Mucosa of stomach (tissue), 1 donor: ENCODE results near the gene AQP12B.

ENCODE experiments used
- H3K27me3 ChIP-seq: one replicate; pipeline ENCODE4 v1.7.0; 2013; ENCODE audit warnings: mild to moderate bottlenecking, low read length; ENCODE audit not compliant: control insufficient read depth, insufficient read depth
- H3K36me3 ChIP-seq: one replicate; pipeline ENCODE4 v1.7.0; 2013; ENCODE audit warnings: low read length; ENCODE audit not compliant: control insufficient read depth, insufficient read depth
- H3K4me1 ChIP-seq: one replicate; pipeline ENCODE4 v1.7.0; 2013; ENCODE audit warnings: mild to moderate bottlenecking, low read length; ENCODE audit not compliant: control insufficient read depth, insufficient read depth
- H3K4me3 ChIP-seq: one replicate; pipeline ENCODE4 v1.7.0; 2013; ENCODE audit warnings: low read length
- H3K9ac ChIP-seq: one replicate; pipeline ENCODE4 v1.7.0; 2013; ENCODE audit warnings: mild to moderate bottlenecking, low read length, moderate library complexity
- H3K9me3 ChIP-seq: one replicate; pipeline ENCODE4 v1.7.0; 2013; ENCODE audit warnings: mild to moderate bottlenecking, low read length, moderate library complexity; ENCODE audit not compliant: control insufficient read depth
- donor health status: Pancreatic carcinoma.

The AQP12B gene

GRCh38 chr2:240645346-240645745 lies 37.3 kb downstream of the AQP12B start:
- Histone ChIP-seq H3K4me1 (no peaks in the 10 kb centered on the region), H3K36me3 (no peaks in the 10 kb centered on the region), H3K4me3 (no peak overlapping the region), H3K9me3 (no peaks in the 10 kb centered on the region), H3K9ac (no peak overlapping the region), H3K27me3 (peaks cover 26% of the 10 kb centered on the region)

GRCh38 chr2:240644859-240645301 lies 37.8 kb downstream of the AQP12B start:
- Histone ChIP-seq H3K9ac (no peak overlapping the region), H3K9me3 (no peaks in the 10 kb centered on the region), H3K27me3 (peaks cover 24% of the 10 kb centered on the region), H3K36me3 (no peaks in the 10 kb centered on the region), H3K4me1 (no peaks in the 10 kb centered on the region), H3K4me3 (no peak overlapping the region)

GRCh38 chr2:240644171-240644651 lies 38.5 kb downstream of the AQP12B start:
- Histone ChIP-seq H3K9me3 (no peaks in the 10 kb centered on the region), H3K4me1 (no peaks in the 10 kb centered on the region), H3K27me3 (peaks cover 20% of the 10 kb centered on the region)

GRCh38 chr2:240643811-240644150 lies 38.9 kb downstream of the AQP12B start:
- Histone ChIP-seq H3K9me3 (no peaks in the 10 kb centered on the region), H3K4me1 (no peaks in the 10 kb centered on the region), H3K9ac (no peak overlapping the region), H3K4me3 (no peak overlapping the region), H3K36me3 (no peaks in the 10 kb centered on the region), H3K27me3 (peaks cover 16% of the 10 kb centered on the region)

More at GRCh38 chr2:240644171-240644651, 38.5 kb downstream of the AQP12B start:
- no peak overlapping the region for H3K9ac ChIP-seq
- H3K36me3 ChIP-seq: no peaks in the 10 kb centered on the region
- H3K4me3 ChIP-seq: no peak overlapping the region

GRCh38 chr2:240643093-240643810 lies 39.4 kb downstream of the AQP12B start:
- H3K27me3 ChIP-seq: peaks cover 11% of the 10 kb centered on the region
- no peak overlapping the region for H3K4me3 ChIP-seq
- H3K9me3 ChIP-seq: no peaks in the 10 kb centered on the region

GRCh38 chr2:240642806-240643092 lies 39.9 kb downstream of the AQP12B start:
- no peaks in the 10 kb centered on the region for H3K36me3 ChIP-seq
- no peak overlapping the region for H3K4me3 ChIP-seq
- no peaks in the 10 kb centered on the region for H3K9me3 ChIP-seq

More at GRCh38 chr2:240643093-240643810, 39.4 kb downstream of the AQP12B start:
- H3K9ac ChIP-seq: no peak overlapping the region
- H3K4me1 ChIP-seq: no peaks in the 10 kb centered on the region
- no peaks in the 10 kb centered on the region for H3K36me3 ChIP-seq

GRCh38 chr2:240642061-240642805 lies 40.5 kb downstream of the AQP12B start:
- H3K9me3 ChIP-seq: no peaks in the 10 kb centered on the region
- H3K9ac ChIP-seq: no peak overlapping the region
- H3K36me3 ChIP-seq: no peaks in the 10 kb centered on the region
- no peak overlapping the region for H3K4me3 ChIP-seq
- no peaks in the 10 kb centered on the region for H3K4me1 ChIP-seq
- H3K27me3 ChIP-seq: peaks cover 5% of the 10 kb centered on the region

More at GRCh38 chr2:240642806-240643092, 39.9 kb downstream of the AQP12B start:
- H3K27me3 ChIP-seq: peaks cover 10% of the 10 kb centered on the region
- no peak overlapping the region for H3K9ac ChIP-seq
- H3K4me1 ChIP-seq: no peaks in the 10 kb centered on the region

GRCh38 chr2:240640939-240641338 lies 41.7 kb downstream of the AQP12B start:
- Histone ChIP-seq H3K9ac (no peak overlapping the region), H3K4me1 (no peaks in the 10 kb centered on the region), H3K4me3 (no peak overlapping the region), H3K36me3 (no peaks in the 10 kb centered on the region), H3K9me3 (no peaks in the 10 kb centered on the region), H3K27me3 (peaks cover 5% of the 10 kb centered on the region)

GRCh38 chr2:240639566-240639965 lies 43.1 kb downstream of the AQP12B start:
- Histone ChIP-seq H3K9me3 (no peaks in the 10 kb centered on the region), H3K9ac (no peak overlapping the region), H3K4me1 (no peaks in the 10 kb centered on the region), H3K36me3 (no peaks in the 10 kb centered on the region), H3K4me3 (no peak overlapping the region), H3K27me3 (peaks cover 5% of the 10 kb centered on the region)

- no peaks in the 10 kb centered on the region for H3K4me1 ChIP-seq
- no peak overlapping the region for H3K4me3 ChIP-seq
- H3K27me3 ChIP-seq: peaks cover 5% of the 10 kb centered on the region
Measured at GRCh38 chr2:240638512-240639160, 44.0 kb downstream of the AQP12B start.

GRCh38 chr2:240637901-240638345 lies 44.8 kb downstream of the AQP12B start:
- no peaks in the 10 kb centered on the region for H3K4me1 ChIP-seq
- no peak overlapping the region for H3K4me3 ChIP-seq
- peaks cover 5% of the 10 kb centered on the region for H3K27me3 ChIP-seq
- H3K9me3 ChIP-seq: peaks cover 5% of the 10 kb centered on the region
- no peak overlapping the region for H3K9ac ChIP-seq
- H3K36me3 ChIP-seq: no peaks in the 10 kb centered on the region

More at GRCh38 chr2:240638512-240639160, 44.0 kb downstream of the AQP12B start:
- no peak overlapping the region for H3K9ac ChIP-seq
- peaks cover 4% of the 10 kb centered on the region for H3K9me3 ChIP-seq
- no peaks in the 10 kb centered on the region for H3K36me3 ChIP-seq
